ENCODE results near the gene LMF1. TPM values are rescaled to one million over a fixed set of nuclear protein-coding genes. Genes with fewer than 3 reads are reported as not detected.

The LMF1 gene
- total RNA-seq, 4 donors from 2014 or later, result 23.2 to 97.8 (median 89.1) TPM

- 87 to 90% methylated on average over 6 of the region's 7 CpGs for WGBS, 2 donors
- H3K4me1 ChIP-seq, result no peaks in the 10 kb centered on the region
- H3K9me3 ChIP-seq, result no peaks in the 10 kb centered on the region
- no peak overlapping the region for H3K27ac ChIP-seq
- no peaks in the 10 kb centered on the region for H3K27me3 ChIP-seq
- H3K36me3 ChIP-seq, result peaks cover 0 to 5% of the 10 kb centered on the region in 2 donors
- DNase-seq, result no peak
- TF ChIP-seq POLR2A (IDR thresholded peaks at IDR 0.05), result no peak
- no peak for TF ChIP-seq CTCF (IDR thresholded peaks at IDR 0.05)
- no peak overlapping the region for H3K4me3 ChIP-seq (replicated peaks in 1 of 3)
- intact Hi-C loops (cut with DNase I), result no loop called here
Measured at GRCh38 chr16:882256-882655, 88.5 kb downstream of the LMF1 start.

GRCh38 chr16:881219-882097 lies 89.3 kb downstream of the LMF1 start:
- Histone ChIP-seq H3K27me3 (no peaks in the 10 kb centered on the region), H3K4me3 (replicated peaks in 1 of 3) (no peak overlapping the region), H3K36me3 (peaks cover 0 to 5% of the 10 kb centered on the region in 2 donors), H3K27ac (no peak overlapping the region), H3K9me3 (no peaks in the 10 kb centered on the region), H3K4me1 (no peaks in the 10 kb centered on the region)
- DNase-seq, result no peak
- intact Hi-C loops (cut with DNase I), result no loop called here
- no peak for TF ChIP-seq POLR2A (IDR thresholded peaks at IDR 0.05)
- TF ChIP-seq CTCF (IDR thresholded peaks at IDR 0.05), result no peak
- WGBS, 2 donors, result 85 to 89% methylated on average over 13 to 17 of the region's 21 CpGs

- Histone ChIP-seq H3K4me3 (replicated peaks in 1 of 3) (no peak overlapping the region), H3K4me1 (no peaks in the 10 kb centered on the region), H3K36me3 (peaks cover 0 to 5% of the 10 kb centered on the region in 2 donors), H3K27ac (no peak overlapping the region), H3K27me3 (no peaks in the 10 kb centered on the region), H3K9me3 (no peaks in the 10 kb centered on the region)
- WGBS, 2 donors, result 95 to 97% methylated on average over 18 of the region's 23 CpGs
- no peak for TF ChIP-seq CTCF (IDR thresholded peaks at IDR 0.05)
- TF ChIP-seq POLR2A (IDR thresholded peaks at IDR 0.05), result no peak
- no peak for DNase-seq
- intact Hi-C loops (cut with DNase I), result no loop called here
Measured at GRCh38 chr16:880471-881171, 90.2 kb downstream of the LMF1 start.

- H3K36me3 ChIP-seq, result peaks cover 0 to 5% of the 10 kb centered on the region in 2 donors
- no peak overlapping the region for H3K27ac ChIP-seq
- no peaks in the 10 kb centered on the region for H3K4me1 ChIP-seq
- no peaks in the 10 kb centered on the region for H3K27me3 ChIP-seq
- TF ChIP-seq POLR2A (IDR thresholded peaks at IDR 0.05), result no peak
- TF ChIP-seq CTCF (IDR thresholded peaks at IDR 0.05), result no peak
- intact Hi-C loops (cut with DNase I), result no loop called here
- no peak overlapping the region for H3K4me3 ChIP-seq (replicated peaks in 1 of 3)
- WGBS, 2 donors, result 96 to 98% methylated on average over 14 to 15 of the region's 16 CpGs
- no peak for DNase-seq
- H3K9me3 ChIP-seq, result no peaks in the 10 kb centered on the region
Measured at GRCh38 chr16:879986-880385, 90.8 kb downstream of the LMF1 start.

GRCh38 chr16:879461-879861 lies 91.3 kb downstream of the LMF1 start:
- Histone ChIP-seq H3K36me3 (peaks cover 0 to 3% of the 10 kb centered on the region in 2 donors), H3K9me3 (no peaks in the 10 kb centered on the region), H3K27ac (no peak overlapping the region), H3K4me3 (replicated peaks in 1 of 3) (no peak overlapping the region), H3K27me3 (no peaks in the 10 kb centered on the region), H3K4me1 (no peaks in the 10 kb centered on the region)
- TF ChIP-seq POLR2A (IDR thresholded peaks at IDR 0.05) (no peak), CTCF (IDR thresholded peaks at IDR 0.05) (no peak)
- no peak for DNase-seq
- intact Hi-C loops (cut with DNase I), result no loop called here
- 90 to 95% methylated on average over 27 of the region's 27 CpGs for WGBS, 2 donors
